PC-3 (cell line): ENCODE results near the gene CRISPLD2. TPM values are rescaled to one million over a fixed set of nuclear protein-coding genes. Genes with fewer than 3 reads are reported as not detected.

Experiments used
- ATAC-seq: fragments of 200-7000 bp; cut with Tn5 transposase; 2 replicates; pipeline ENCODE4 v1.9.1; 2020; ENCODE audit warnings: mild to moderate bottlenecking, moderate library complexity
- BruUV-seq: library from RNA; stranded (reverse); fragments of 400-500 nt; replicated peaks from 2 replicates; lab custom pipeline; 2021; lab: Mats Ljungman, UMichigan
- CTCF ChIA-PET: fragments of 300-600 bp; sonication (Branson Sonifier 250); formaldehyde crosslinking; loops from one replicate; lab custom pipeline; 2022; ENCODE audit warnings: antibody characterized with exemption; lab: Charles Lee
- POLR2A ChIA-PET: fragments of 300-600 bp; sonication (Branson Sonifier 250); formaldehyde crosslinking; loops from one replicate; lab custom pipeline; 2022; ENCODE audit warnings: antibody characterized with exemption; ENCODE audit not compliant: unreplicated experiment; lab: Charles Lee
- DNase-seq: peaks from one replicate; pipeline ENCODE4 v3.0.0-alpha.2; 2015
- H2AFZ ChIP-seq: fragments of 300-600 bp; sonication (generic); 2 replicates; pipeline ENCODE4 v1.6.0; 2016; ENCODE audit warnings: antibody characterized with exemption, low read length
- H3F3A ChIP-seq: fragments of 300-600 bp; sonication (generic); one replicate; pipeline ENCODE4 v1.6.0; 2017; ENCODE audit warnings: antibody characterized with exemption, low read length, control low read depth, mild to moderate bottlenecking; ENCODE audit not compliant: unreplicated experiment
- H3K27ac ChIP-seq: fragments of 300-600 bp; sonication (generic); 2 replicates; pipeline ENCODE4 v1.5.1; 2016; ENCODE audit warnings: mild to moderate bottlenecking, low read length
- H3K27me3 ChIP-seq: fragments of 300-600 bp; sonication (generic); 2 replicates; pipeline ENCODE4 v1.6.1; 2016; ENCODE audit warnings: low read length, mixed read lengths
- H3K36me3 ChIP-seq: fragments of 300-600 bp; sonication (generic); 2 replicates; pipeline ENCODE4 v1.6.1; 2016; ENCODE audit warnings: low read depth, mixed run types, low read length, mixed read lengths
- H3K4me1 ChIP-seq: fragments of 300-600 bp; sonication (generic); 2 replicates; pipeline ENCODE4 v1.5.1; 2016; ENCODE audit warnings: low read length; ENCODE audit not compliant: insufficient read depth
- H3K4me2 ChIP-seq: fragments of 300-600 bp; sonication (generic); 2 replicates; pipeline ENCODE4 v1.6.0; 2016; ENCODE audit warnings: low read length
- H3K4me3 ChIP-seq: fragments of 300-600 bp; sonication (generic); 2 replicates; pipeline ENCODE4 v1.5.1; 2016; ENCODE audit warnings: mild to moderate bottlenecking, low read length, mixed read lengths
- H3K79me2 ChIP-seq: fragments of 300-600 bp; sonication (generic); 2 replicates; pipeline ENCODE4 v1.6.1; 2017; ENCODE audit warnings: low read length, mixed read lengths
- H3K9ac ChIP-seq: fragments of 300-600 bp; sonication (generic); 2 replicates; pipeline ENCODE4 v1.6.0; 2016; ENCODE audit warnings: mild to moderate bottlenecking, low read length
- H3K9me2 ChIP-seq: fragments of 300-600 bp; sonication (generic); replicated peaks from 2 replicates; pipeline ENCODE4 v1.6.1; 2016; ENCODE audit warnings: mixed run types, low read length, mixed read lengths
- H3K9me3 ChIP-seq: fragments of 300-600 bp; sonication (generic); 2 replicates; pipeline ENCODE4 v1.6.1; 2016; ENCODE audit warnings: low read length, mixed read lengths
- H4K20me1 ChIP-seq: fragments of 300-600 bp; sonication (generic); 2 replicates; pipeline ENCODE4 v1.6.1; 2016; ENCODE audit warnings: low read length, mixed read lengths
- CTCF ChIP-seq: fragments of 300-600 bp; sonication (generic); conservative IDR thresholded peaks from 2 replicates; pipeline ENCODE4 v1.5.1; 2017; ENCODE audit warnings: antibody characterized with exemption, low read depth, mild to moderate bottlenecking, low read length
- EZH2 ChIP-seq: fragments of 300-600 bp; sonication (generic); IDR thresholded peaks from one replicate; pipeline ENCODE4 v1.6.1; 2017; ENCODE audit warnings: antibody characterized with exemption, mild to moderate bottlenecking, low read length; ENCODE audit not compliant: unreplicated experiment
- EZH2phosphoT487 ChIP-seq: fragments of 300-600 bp; sonication (generic); IDR thresholded peaks from 2 replicates; pipeline ENCODE4 v1.6.1; 2018; ENCODE audit warnings: mild to moderate bottlenecking, antibody characterized with exemption, low read length, borderline replicate concordance
- intact Hi-C: fragments of 100-400 bp; cut with micrococcal nuclease; formaldehyde crosslinking; loops from 2 replicates; pipeline ENCODE4 v1.9.0; 2023
- total RNA-seq: library from RNA; depleted of rRNA; stranded (reverse); fragments of >200 nt; gene quantifications from 2 replicates; pipeline ENCODE4 v1.2.3, GENCODE V29; 2014

CRISPLD2 gene
- total RNA-seq, 1 experiment from 2014 or later, result 2.8 TPM

GRCh38 chr16:84914273-84914672 lies 94.5 kb downstream of the CRISPLD2 start:
- Histone ChIP-seq H3K27ac (no peak overlapping the region), H3K36me3 (no peaks in the 10 kb centered on the region), H3K9ac (no peak overlapping the region), H3K4me2 (no peak overlapping the region), H2AFZ (no peak overlapping the region), H3K9me3 (no peaks in the 10 kb centered on the region), H3K27me3 (no peaks in the 10 kb centered on the region), H3K9me2 (no peaks in the 10 kb centered on the region), H3F3A (no peaks in the 10 kb centered on the region), H4K20me1 (no peaks in the 10 kb centered on the region), H3K79me2 (no peaks in the 10 kb centered on the region), H3K4me1 (no peaks in the 10 kb centered on the region), H3K4me3 (no peak overlapping the region)
- intact Hi-C loops, result no loop called here
- DNase-seq (no peak), ATAC-seq (no peak)
- BruUV-seq, result no TSS peak
- TF ChIP-seq CTCF (no peak), EZH2 (no peak), EZH2phosphoT487 (no peak)
- CTCF ChIA-PET, result no interaction called here
- POLR2A ChIA-PET, result no interaction called here

- Histone ChIP-seq H3K9me3 (no peaks in the 10 kb centered on the region), H3F3A (no peaks in the 10 kb centered on the region), H3K9me2 (no peaks in the 10 kb centered on the region), H3K27me3 (no peaks in the 10 kb centered on the region), H3K36me3 (no peaks in the 10 kb centered on the region), H3K4me3 (no peak overlapping the region), H4K20me1 (no peaks in the 10 kb centered on the region), H3K4me1 (no peaks in the 10 kb centered on the region), H3K9ac (no peak overlapping the region), H3K4me2 (no peak overlapping the region), H3K79me2 (no peaks in the 10 kb centered on the region), H2AFZ (no peak overlapping the region), H3K27ac (no peak overlapping the region)
- ChIA-PET CTCF (no interaction called here), POLR2A (no interaction called here)
- no TSS peak for BruUV-seq
- ATAC-seq (no peak), DNase-seq (no peak)
- intact Hi-C loops, result no loop called here
- TF ChIP-seq EZH2phosphoT487 (no peak), CTCF (no peak)
Measured at GRCh38 chr16:84916178-84916577, 96.4 kb downstream of the CRISPLD2 start.

GRCh38 chr16:84916850-84917249 lies 97.1 kb downstream of the CRISPLD2 start:
- BruUV-seq, result no TSS peak
- DNase-seq (no peak), ATAC-seq (no peak)
- Histone ChIP-seq H2AFZ (no peak overlapping the region), H4K20me1 (no peaks in the 10 kb centered on the region), H3K4me3 (no peak overlapping the region), H3K27ac (no peak overlapping the region), H3K79me2 (no peaks in the 10 kb centered on the region), H3K36me3 (no peaks in the 10 kb centered on the region), H3K4me2 (no peak overlapping the region), H3K4me1 (no peaks in the 10 kb centered on the region), H3K9me2 (no peaks in the 10 kb centered on the region), H3K27me3 (no peaks in the 10 kb centered on the region), H3K9me3 (no peaks in the 10 kb centered on the region), H3F3A (no peaks in the 10 kb centered on the region), H3K9ac (no peak overlapping the region)
- ChIA-PET CTCF (no interaction called here), POLR2A (no interaction called here)
- TF ChIP-seq CTCF (no peak), EZH2phosphoT487 (no peak), EZH2 (no peak)
- intact Hi-C loops, result no loop called here
